ENCODE results near the gene C11orf65. TPM values are rescaled to one million over a fixed set of nuclear protein-coding genes. Genes with fewer than 3 reads are reported as not detected.

C11orf65 gene
- total and polyA plus RNA-seq, 12 donors, result 0.84 to 7.1 (median 2.1) TPM; not detected in 1

GRCh38 chr11:108436594-108436993 is 30.7 kb downstream of the C11orf65 start:
- H3K4me3 ChIP-seq, result no peak overlapping the region
- 87 to 95% (median 94%) methylated on average over 2 of the region's 2 CpGs for WGBS, 4 donors
- DNase-seq, result no peak
- TF ChIP-seq CTCF (IDR thresholded peaks at IDR 0.05), result no peak
- TF ChIP-seq POLR2A (IDR thresholded peaks at IDR 0.05), result no peak
- no peaks in the 10 kb centered on the region for H3K36me3 ChIP-seq (replicated peaks in 1 of 2)
- H3K4me1 ChIP-seq (replicated peaks in 1 of 2), result no peaks in the 10 kb centered on the region
- intact Hi-C loops (cut with DNase I), result no loop called here
- no peak overlapping the region for H3K27ac ChIP-seq
- H3K27me3 ChIP-seq, result no peaks in the 10 kb centered on the region
- no peaks in the 10 kb centered on the region for H3K9me3 ChIP-seq (replicated peaks in 1 of 3)

- DNase-seq, result no peak
- intact Hi-C loops (cut with DNase I), result no loop called here
- no peak overlapping the region for H3K27ac ChIP-seq
- 69 to 86% (median 84%) methylated on average over 1 of the region's 1 CpG for WGBS, 4 donors
- no peak for TF ChIP-seq CTCF (IDR thresholded peaks at IDR 0.05)
- TF ChIP-seq POLR2A (IDR thresholded peaks at IDR 0.05), result no peak
- H3K36me3 ChIP-seq (replicated peaks in 1 of 2), result no peaks in the 10 kb centered on the region
- no peak overlapping the region for H3K4me3 ChIP-seq
- no peaks in the 10 kb centered on the region for H3K27me3 ChIP-seq
- H3K9me3 ChIP-seq (replicated peaks in 1 of 3), result no peaks in the 10 kb centered on the region
- H3K4me1 ChIP-seq (replicated peaks in 1 of 2), result no peaks in the 10 kb centered on the region
These were observed 32.3 kb downstream of the C11orf65 start for GRCh38 chr11:108435066-108435465.

GRCh38 chr11:108432783-108433182 is 34.5 kb downstream of the C11orf65 start:
- Histone ChIP-seq H3K4me1 (replicated peaks in 1 of 2) (no peaks in the 10 kb centered on the region), H3K36me3 (replicated peaks in 1 of 2) (no peaks in the 10 kb centered on the region), H3K27me3 (no peaks in the 10 kb centered on the region), H3K9me3 (replicated peaks in 1 of 3) (no peaks in the 10 kb centered on the region), H3K27ac (no peak overlapping the region), H3K4me3 (no peak overlapping the region)
- intact Hi-C loops (cut with DNase I), result no loop called here
- no peak for TF ChIP-seq POLR2A (IDR thresholded peaks at IDR 0.05)
- TF ChIP-seq CTCF (IDR thresholded peaks at IDR 0.05), result no peak
- DNase-seq, result no peak

GRCh38 chr11:108431997-108432396 is 35.3 kb downstream of the C11orf65 start:
- Histone ChIP-seq H3K36me3 (replicated peaks in 1 of 2) (no peaks in the 10 kb centered on the region), H3K27me3 (no peaks in the 10 kb centered on the region), H3K4me3 (no peak overlapping the region), H3K4me1 (replicated peaks in 1 of 2) (no peaks in the 10 kb centered on the region), H3K9me3 (replicated peaks in 1 of 3) (no peaks in the 10 kb centered on the region), H3K27ac (no peak overlapping the region)
- TF ChIP-seq CTCF (IDR thresholded peaks at IDR 0.05) (no peak), POLR2A (IDR thresholded peaks at IDR 0.05) (no peak)
- DNase-seq, result no peak
- intact Hi-C loops (cut with DNase I), result no loop called here
- WGBS, 4 donors, result 83 to 100% (median 88%) methylated on average over 1 of the region's 1 CpG
